HT-29 (cell line): ENCODE measurements around the gene RNF148. TPM values are rescaled to one million over a fixed set of nuclear protein-coding genes. Genes with fewer than 3 reads are reported as not detected.

ENCODE experiments used
- DNase-seq: peaks from one replicate; pipeline ENCODE4 v3.0.0-alpha.2; 2015; ENCODE audit warnings: low spot score
- total RNA-seq: library from RNA; depleted of rRNA; stranded (reverse); fragments of >200 nt; shearing (Covaris generic); gene quantifications from 2 replicates; pipeline ENCODE4 v1.2.3, GENCODE V29; 2014; rRNA removed

Gene RNF148, protein sequence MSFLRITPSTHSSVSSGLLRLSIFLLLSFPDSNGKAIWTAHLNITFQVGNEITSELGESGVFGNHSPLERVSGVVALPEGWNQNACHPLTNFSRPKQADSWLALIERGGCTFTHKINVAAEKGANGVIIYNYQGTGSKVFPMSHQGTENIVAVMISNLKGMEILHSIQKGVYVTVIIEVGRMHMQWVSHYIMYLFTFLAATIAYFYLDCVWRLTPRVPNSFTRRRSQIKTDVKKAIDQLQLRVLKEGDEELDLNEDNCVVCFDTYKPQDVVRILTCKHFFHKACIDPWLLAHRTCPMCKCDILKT
- 0.10 TPM in 1 of 2 replicates, not detected in the other for total RNA-seq

DNA sequence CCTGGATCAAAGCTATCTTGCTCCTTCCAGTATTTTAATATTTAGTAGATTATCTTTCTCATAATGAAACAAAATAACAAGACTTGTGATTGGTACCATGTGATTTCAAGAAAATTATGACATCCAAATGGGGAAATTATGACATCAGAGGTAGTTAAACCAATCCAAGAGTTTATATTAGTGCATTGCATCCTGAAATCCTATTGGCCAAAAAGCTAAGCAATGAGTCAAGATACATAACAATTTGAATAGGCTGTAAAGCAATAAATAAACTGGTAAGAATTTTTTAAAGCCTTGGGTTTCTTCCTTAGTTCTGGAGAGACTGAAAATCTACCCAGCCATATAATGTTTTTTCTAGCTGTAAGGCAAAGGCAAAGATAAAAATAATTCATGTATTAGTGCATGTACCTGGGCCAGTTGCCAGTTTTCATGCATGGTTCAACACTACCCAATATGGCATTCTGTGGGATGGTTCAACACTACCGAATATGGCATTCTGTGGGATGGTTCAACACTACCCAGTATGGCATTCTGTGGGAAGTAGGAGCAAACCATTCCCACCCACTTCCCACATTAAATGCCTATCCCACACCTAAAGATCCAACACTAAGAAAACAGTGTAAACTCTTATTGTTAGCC is at the start of gene RNF148:
Gene RNF148, minus strand, starts transcription at position 51 of the 639 bp plus-strand sequence. CDS start 172 bp downstream, outside the sequence.
- no peak for DNase-seq

DNA sequence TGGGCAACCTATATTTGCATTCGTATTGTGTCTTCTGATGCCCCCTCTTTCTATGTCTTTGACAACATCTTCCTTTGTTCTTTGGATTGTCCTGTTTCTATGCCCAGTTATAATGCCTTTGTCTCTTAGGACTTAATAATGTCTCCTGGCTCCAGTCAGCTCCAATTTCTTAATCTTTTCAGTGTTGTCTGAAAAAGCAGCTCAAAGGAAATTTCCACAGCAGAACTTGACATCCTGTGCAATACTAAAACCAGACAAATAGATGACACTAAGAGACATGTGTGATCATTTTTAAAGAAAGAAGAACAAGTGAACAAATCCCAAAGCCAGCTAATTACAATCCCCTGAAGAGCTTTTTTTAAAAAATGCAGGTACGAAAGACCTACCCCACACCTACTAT is 47.7 kb upstream of the RNF148 start:
- DNase-seq: no peak

DNA sequence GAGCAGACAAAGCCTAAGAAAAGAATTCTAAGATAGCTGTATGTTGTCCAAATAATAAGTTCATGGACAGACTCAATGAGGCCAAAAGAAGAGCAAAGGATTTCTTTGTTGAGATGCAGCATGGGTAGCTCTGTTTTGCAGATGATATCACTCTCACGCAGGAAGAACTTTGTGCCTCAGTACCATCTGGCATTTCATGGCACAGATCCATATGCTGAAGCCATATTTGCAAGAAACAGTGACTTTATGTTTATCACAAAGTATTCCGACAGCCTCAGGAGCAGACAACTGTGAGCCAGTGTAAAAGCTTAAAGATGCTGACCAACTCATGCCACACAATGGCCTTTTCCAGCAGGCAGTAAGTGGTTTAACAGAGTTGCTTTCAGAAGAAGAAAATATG is 45.5 kb upstream of the RNF148 start:
- DNase-seq: no peak

DNA sequence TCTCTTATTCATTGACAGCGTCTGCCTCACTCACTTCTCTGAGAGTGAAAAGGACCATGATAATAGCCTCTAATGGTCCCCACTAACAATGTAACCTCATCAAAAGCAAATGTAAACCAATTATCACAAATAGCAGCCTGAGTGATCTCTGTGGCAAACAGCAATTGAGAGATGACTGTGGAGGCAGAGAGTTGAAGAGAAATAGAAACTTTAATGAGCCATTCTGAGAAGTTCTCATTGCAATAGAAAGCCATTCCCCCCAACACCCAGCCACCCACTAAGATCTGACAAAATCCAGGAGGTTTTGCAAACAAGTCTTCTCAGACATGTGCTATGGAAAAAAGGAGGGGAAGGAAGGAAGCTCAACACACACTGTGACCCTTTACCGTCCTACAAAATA is 44.2 kb upstream of the RNF148 start:
- DNase-seq: no peak

DNA sequence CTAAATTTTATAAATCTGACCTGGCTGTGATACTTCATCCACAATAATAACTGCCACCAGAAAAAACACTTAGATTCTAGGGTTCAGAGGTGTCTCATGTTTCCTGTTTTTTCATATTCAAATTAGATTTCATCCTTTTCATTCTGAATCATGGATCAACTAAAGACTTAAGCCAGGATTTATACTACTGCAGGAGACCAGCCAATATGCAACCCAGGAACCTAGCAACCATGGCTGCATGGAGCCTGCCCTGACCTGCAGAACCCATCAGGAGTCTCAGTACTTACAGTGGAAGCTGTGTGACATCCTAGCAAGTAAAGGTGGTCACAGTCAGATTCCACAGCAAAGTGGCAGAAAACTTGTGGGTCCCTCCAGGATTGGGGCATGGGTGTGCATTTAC is 40.5 kb upstream of the RNF148 start:
- DNase-seq: no peak

DNA sequence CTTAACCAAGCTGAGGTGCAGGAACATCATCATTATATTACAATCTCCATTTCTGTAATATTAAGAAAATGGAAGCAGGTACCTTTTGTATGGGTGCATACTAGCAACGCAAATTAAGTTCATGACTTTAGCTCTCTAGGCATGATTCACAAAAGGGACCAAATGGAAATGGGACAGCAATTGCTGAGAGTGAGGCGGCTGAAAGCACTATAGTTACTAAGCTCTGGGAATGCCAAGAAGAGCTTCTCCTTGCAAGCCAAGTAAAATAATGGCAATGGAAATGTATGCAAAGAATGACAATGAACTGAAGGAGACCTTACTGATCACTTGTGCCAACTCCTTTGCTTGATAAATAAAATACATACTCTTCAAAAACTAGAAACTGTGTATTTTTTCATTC is 36.2 kb upstream of the RNF148 start:
- DNase-seq: no peak

DNA sequence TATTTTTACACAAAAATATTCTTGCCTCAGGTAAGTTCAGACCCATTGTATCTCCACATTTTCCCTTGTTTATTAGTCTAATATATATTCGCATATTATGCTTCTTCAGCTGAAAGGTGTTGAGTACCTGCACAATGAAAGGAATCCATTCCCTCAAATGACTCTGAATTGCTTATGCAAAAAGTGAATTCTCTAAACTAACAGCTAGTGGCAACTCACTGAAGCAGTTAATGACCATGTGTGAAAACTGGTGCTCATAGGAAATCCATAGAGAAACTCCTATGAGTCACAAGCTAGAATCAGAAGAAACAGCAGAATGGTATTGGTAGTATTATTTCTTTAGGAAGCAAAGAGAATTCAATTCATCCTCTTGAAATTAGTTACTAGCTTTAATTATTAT is 33.5 kb upstream of the RNF148 start:
- no peak for DNase-seq

DNA sequence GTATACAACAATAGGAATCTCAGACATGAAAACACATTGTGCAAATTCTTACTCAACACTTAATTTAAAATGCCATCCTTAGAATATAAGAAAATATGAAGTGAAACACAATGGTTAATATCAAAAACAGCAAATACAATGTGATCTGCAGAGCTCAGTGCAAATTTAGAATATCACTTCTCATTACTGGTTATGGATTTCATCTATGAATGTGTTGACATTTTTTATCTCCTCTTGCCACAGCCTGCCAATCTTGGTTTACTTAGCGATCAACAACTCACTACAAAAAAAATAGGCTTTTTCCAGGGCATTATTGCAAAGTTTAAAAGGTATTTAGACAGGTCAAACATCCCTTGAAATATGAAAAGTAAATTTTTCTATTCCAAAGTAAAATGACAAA is 25.0 kb upstream of the RNF148 start:
- no peak for DNase-seq

DNA sequence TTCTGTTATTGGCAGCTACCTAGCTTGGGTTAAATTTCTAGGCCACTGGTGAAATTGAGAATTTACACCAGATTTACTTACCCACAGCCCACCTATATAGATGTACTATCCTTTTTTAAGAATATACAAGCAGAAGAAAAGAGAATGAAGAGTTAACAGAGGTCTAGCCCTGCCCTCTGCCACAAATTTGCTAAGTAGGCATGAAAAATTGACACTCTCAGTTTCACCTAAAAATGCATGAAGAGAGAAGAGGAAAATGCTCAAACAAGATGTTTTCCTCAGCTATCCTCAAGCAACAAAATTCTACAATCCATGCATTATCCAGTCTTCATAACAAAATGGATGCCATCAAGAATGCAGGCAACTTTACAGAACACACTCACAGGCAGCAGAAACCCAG is 24.6 kb upstream of the RNF148 start:
- DNase-seq: no peak

DNA sequence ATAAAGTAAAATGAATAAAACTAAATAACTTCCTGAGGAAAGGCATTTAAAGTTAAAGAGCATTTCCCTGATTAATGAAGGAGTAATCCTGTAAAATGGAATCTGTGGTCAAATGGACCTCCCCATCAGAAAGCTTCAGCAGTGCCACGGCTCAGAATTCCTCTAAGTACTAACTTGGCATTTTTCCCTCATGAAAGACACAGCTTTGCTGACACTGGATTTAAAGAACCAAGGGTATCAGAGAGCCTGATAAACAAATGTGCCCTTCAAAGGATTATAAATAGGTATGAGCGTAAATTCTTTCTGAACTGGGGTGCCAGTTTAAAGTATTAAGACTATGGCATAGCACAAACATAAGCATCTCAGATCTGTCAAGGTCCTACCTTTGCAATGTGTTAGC is 24.2 kb upstream of the RNF148 start:
- DNase-seq: no peak

DNA sequence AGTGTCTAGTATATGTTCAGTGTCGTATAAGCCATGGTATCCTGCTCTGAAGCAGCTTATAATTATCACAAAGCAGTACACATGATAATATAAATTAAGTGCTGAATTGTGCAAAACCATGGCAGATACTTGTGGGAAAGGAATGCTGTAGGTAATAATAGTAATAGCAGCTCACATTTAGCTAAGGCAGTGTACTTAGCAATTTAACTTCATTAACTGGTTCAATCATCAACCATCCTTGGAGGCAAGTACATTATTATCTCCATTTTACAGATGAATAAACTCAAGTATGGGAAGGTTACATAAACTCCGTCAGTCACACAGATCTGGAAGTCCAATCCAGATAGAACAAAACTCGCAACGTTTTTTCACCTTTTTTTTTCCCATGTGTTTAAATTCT is 21.6 kb upstream of the RNF148 start:
- no peak for DNase-seq

DNA sequence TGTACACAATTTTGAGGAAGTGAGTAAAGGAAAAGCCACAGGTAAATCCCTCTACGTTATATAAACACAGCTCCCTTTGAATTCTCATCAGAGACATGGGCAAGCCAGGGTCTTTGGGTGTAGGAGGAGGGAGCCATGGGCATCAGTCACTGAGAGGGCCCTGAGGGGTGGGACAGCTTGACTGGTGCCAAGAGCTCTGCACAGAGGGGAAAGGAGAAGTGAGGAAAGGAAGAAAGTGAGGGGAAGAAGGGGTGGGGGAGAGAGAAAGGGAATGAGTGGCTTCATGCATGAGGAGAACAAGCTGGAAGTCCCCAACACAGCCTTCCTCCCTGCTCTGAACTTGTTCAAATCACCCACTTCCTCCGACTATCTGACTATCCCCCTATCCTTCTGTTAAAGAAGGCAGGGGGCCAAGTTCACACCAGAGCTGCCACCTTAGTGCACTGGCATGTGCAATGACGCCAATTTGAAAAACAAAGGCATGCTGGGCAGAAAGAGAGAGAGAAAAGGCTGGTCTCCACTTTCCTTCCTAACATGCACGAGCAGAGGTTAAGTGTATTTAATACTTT is 16.4 kb upstream of the RNF148 start:
- DNase-seq: no peak

DNA sequence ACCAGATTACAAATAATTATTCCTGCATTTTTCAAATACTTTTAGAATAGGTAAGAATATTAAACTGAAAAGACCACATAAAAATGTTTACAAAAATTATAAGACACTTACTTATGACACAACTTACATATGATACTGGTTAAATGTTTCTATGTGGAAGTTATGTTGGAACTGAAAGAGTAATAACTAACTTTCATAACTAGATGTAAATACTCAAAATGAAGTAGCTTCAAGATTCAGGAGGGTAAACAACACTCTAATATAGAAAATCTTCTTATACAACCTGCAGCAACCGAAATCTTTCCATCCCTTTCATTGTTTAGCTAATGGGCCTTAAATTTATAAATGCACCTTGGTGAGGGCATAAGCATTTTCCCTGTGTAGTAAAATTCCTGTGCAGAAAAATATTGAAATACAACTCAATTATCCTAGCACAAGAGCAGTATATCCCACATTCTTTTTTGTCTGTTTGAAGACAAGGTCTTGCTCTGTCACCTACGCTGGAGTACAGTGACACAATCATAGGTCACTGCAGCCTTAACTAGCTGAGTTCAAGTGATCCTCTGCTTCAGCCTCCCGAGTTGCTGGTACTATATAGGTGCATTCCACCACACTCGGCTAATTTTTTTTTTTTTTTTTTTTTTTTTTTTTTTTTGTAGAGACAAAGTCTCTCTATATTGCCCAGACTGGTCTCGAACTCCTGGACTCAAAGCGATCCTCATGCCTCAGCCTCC is 14.8 kb upstream of the RNF148 start:
- no peak for DNase-seq

DNA sequence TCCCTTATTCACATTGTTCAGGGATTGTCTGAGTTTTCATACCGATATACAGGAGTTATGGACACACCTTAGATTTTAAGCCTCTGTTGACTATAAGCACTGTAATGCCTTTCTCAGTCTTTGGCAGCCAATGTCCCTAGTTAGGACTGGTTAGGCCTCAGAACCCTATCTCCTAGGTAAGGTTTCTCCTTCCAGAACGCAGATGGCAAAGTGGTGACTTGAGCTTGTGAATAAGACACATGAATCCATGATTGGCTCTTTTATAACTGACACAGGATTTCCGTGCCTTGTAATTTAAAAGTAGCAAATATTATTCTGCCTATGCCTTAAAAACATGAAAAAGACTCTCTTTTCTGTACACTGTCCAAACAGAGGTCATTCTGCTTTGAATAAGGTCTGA is 12.5 kb upstream of the RNF148 start:
- no peak for DNase-seq

DNA sequence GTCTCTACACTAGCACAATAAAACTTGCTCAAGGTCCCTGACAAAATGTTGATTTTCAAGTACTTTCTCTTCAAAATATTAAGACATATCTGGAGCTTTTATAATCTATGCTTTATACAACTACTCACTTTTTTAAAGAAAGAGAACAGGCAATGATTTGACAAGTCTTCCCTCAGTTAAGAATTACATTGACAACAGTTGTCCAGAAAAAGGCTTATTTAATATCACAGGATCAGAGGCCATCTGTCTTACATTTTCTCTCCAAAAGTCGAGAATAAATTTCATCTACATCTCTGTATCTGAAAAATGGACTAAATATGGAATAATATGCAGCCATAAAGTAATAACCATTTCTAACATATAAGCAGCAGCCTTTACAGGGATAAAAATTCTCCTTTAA is 8.2 kb upstream of the RNF148 start:
- no peak for DNase-seq

DNA sequence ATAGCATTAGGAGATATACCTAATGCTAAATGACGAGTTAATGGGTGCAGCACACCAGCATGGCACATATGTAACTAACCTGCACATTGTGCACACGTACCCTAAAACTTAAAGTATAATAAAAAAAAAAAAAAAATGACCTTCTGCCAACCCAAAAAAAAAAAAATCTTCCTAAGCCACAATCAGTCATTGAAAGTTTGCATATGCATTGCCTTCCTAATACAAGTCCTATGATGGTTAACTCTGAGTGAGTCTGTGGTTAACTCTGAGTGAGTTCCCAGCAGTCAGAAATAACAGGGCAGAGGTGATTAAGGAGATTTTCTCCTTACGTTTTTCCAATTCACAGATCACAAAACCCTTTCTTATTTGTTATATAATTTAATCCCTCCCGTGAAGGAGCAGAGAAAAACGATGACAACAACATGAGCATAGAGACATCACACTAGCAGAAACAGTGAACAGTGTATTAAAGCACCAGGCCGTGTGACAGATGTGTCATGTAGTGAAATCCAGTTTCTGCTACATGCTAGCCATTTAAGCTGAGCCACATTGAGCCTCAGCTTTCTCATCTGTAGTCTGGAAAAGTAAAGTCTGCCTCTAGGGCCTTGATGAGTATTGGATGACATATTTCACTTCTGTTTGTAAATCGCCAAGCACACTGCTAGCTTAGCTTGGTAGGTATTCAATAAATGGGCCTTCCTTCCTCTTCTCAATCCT is 7.4 kb upstream of the RNF148 start:
- DNase-seq: no peak

DNA sequence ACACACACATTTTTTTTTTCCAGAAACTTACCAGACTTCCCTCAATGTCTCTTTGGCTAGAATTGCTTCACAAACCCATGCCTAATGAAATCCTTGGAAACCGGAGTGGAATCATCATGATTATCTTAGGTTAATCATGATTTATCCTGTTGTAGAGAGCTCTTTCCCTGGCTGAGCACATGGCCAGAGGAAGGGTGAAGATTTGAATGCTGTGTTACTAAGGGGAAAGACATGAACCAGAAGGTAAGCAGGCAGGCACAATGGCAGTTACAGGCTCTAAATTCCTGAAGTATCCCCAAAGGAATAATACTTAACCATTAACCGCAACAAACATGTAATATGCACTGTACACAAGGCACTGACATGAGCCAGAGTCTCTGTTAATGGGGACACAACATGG is 4.1 kb upstream of the RNF148 start:
- no peak for DNase-seq

DNA sequence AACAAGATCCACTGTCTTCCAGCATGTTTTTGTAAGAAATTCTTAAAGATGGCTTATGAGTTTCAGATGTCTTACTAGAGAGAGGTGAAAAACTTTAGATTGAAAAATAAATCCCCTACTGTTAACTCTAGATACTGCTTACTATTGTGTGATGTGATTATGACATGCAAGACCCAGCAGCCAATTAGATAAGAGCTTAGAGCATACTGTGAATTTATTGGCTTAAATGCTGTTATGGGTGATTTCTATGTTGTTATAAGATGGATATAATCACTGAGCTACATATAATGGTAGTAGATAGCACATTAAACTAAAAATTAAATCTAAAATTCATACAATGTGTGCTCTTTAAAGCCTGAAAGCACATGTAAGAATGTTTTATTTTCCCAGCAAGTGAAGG is 3.7 kb downstream of the RNF148 start, which contains the start of gene RNF133:
Gene RNF133, minus strand, starts transcription at position 101 of the 400 bp plus-strand sequence. CDS start 199 bp downstream, outside the sequence.
- no peak for DNase-seq

DNA sequence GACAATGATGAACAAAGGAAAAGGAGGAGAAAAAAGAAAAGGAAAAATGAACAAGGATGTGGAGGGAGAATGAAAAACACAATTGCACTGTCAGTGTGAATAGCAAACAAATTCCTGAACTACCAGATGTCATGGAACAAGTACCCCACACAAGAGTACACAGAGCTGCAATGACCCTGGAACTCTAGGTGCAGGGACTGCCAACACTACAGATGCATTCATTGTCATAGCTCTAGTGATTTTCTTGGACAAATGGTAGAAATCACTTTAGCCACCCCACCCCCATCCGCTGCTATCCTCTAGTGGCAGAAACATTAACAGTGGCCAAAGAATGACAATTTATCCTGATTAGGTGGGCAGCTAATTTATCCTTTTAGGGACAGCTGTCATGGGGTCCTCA is 6.9 kb downstream of the RNF148 start:
- no peak for DNase-seq

DNA sequence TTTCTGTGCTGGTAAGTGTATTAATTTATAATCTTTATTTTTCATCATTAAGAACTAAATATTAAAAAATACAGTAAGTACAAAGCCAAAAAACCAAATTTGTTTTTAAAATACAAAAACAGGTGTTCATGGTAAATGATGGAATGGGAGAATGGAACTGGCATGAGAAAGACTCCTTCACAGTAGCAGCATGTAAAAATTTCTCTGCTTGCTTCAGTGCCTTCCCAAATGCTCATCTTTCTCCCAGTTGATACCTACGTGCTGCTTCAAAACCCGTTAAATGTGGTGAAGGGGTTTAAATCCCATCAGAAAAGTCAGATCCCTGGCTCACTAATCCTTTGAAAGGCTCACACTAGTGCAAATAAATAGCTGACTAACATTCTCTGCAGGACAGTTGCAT is 8.0 kb downstream of the RNF148 start:
- DNase-seq: no peak

DNA sequence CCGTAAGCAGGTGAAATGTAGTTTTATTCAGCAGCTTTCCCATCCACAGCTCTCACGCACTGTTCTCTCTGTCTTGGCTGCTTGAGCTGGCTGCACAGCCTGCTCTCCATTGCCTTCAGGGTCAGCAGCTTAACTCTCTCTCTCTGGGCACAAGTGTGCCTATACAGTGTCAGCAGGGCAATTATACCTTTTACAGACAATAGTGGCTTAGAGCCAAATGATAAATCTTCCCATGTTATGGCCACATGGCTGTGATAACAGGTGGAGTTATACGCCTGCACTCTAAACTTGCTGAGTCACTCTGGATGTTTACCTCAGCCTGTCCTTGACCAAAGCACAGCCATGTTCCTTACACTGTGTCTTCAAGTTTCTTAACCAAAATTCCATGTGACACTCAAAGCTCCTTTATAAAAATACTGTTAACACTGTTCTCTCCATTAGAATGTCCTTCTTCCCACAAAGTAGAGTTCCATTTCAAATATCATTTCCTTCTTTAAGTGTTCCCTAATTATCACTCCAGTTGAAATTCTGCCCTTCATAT is 9.9 kb downstream of the RNF148 start:
- no peak for DNase-seq
